Activated T-helper 1 cell treated with anti-CD3 and anti-CD28 coated beads, Interleukin-12 subunit alpha, Interleukin-12 subunit beta, Interleukin-2, Interleukin-4 antibody, amounts not matched to agents 30 ng/mL and 10 ng/mL and 1 ng/mL, durations not matched to agents 14 hours and 24 hours and 36 hours (primary cell): Measurements from ENCODE around the gene TRAPPC2B. TPM values are rescaled to one million over a fixed set of nuclear protein-coding genes. Genes with fewer than 3 reads are reported as not detected.
"Not testable (repeated sequence)": the region's sequence is repeated elsewhere in the genome, so short reads cannot be mapped to it uniquely, and the experiment has no call there.

Source experiments
- DNase-seq: peaks from one replicate; pipeline ENCODE4 v3.0.0; 2021; ENCODE audit warnings: low spot score
- H3K27ac Mint-ChIP-seq: one replicate; pipeline ENCODE4 v1.8.0; 2021; ENCODE audit warnings: mild to moderate bottlenecking, mixed read lengths
- H3K27me3 Mint-ChIP-seq: one replicate; pipeline ENCODE4 v1.8.0; 2022; ENCODE audit warnings: mild to moderate bottlenecking, moderate library complexity, mixed read lengths; ENCODE audit not compliant: insufficient read depth
- H3K36me3 Mint-ChIP-seq: one replicate; pipeline ENCODE4 v1.8.0; 2021; ENCODE audit warnings: low read depth, mixed read lengths
- H3K4me1 Mint-ChIP-seq: one replicate; pipeline ENCODE4 v1.8.0; 2021; ENCODE audit warnings: low read depth, mixed read lengths
- H3K4me3 Mint-ChIP-seq: one replicate; pipeline ENCODE4 v1.8.0; 2021; ENCODE audit warnings: mild to moderate bottlenecking, moderate library complexity, mixed read lengths
- H3K9me3 Mint-ChIP-seq: one replicate; pipeline ENCODE4 v1.8.0; 2021; ENCODE audit warnings: mixed read lengths
- intact Hi-C: fragments of 100-400 bp; cut with micrococcal nuclease; formaldehyde crosslinking; loops from one replicate; pipeline ENCODE4 v1.15.1; 2024
- total RNA-seq: library from RNA; stranded (reverse); gene quantifications from 2 replicates; pipeline ENCODE4 v1.2.3, GENCODE V29; 2022

TRAPPC2B gene
- total RNA-seq, 1 donor from 2014 or later = 3.8 TPM

DNA sequence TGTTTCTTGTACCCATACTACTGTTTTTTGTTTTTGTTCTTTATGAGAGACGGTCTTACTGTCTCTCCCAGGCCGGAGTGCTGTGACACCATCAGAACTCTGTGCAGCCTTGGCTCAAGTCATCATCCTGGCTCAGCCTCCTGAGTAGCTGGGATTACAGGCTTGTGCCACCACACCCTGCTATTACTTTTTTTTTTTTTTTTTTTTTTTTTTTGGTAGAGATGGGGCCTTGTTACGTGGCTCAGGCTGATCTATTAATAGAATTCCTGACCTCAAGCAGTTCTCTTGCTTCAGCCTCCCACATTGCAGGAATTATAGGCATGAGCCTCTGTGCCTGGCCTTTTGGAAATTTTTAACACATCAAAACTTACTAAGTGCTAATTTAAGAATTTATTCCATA lies 15.2 kb upstream of the TRAPPC2B start:
- peaks cover 26% of the 10 kb centered on the region for H3K9me3 Mint-ChIP-seq

DNA sequence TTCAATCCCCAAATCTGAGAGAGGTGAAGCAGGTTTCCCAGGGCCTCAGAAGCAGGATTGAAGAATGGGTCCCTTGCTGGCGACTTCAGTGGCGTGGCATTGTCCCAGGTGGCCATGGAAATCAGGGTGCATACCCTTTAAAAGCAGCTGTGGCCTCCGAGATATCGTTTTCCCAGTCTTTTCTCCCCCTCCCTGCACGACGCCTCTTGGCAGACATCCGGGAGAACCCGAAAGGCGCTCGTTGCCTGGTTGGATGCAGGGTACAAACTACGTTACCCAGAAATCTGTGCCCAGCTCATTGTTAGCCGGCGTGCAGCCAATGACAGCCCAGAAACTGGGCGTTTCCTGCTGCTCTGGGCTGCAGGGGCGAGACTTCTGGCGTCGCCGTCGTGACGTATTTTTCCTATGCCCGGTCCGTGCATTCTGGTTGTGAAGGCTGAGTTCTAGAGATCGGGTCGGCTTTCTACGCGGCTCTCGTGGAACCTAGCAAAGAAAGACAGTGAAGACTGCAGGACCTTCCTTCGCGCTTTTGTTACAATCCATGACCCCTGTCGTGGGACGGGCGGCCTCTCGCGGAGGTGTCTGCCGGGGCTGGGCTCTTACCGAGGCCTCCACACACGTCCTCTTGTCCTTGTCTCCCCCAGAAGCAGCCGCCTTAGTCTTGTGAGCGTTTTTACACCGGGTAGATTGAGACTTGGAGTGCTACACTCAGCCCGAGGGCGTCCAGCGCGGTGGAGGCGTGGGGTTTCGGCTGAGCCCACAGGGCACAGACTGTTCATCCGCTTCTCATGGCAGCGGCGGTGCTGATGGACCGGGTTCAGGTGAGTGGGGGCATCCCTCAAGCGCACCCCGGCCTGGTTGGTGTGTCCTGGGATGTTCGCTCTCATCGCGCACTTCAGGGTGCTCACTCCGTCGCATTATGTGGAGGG lies 12.2 kb upstream of the TRAPPC2B start, which contains the start of gene ZNF304:
TSS of gene ZNF304 (plus strand) at position 395 of the 929 bp plus-strand sequence. CDS start at position 789, 394 bp downstream.
- peak within 1 kb of the TSS; percentile 92 for H3K4me3 Mint-ChIP-seq
- peaks cover 29% of the 10 kb centered on the region for H3K4me1 Mint-ChIP-seq
- no peaks in the 10 kb centered on the region for H3K27me3 Mint-ChIP-seq
- peaks cover 50% of the 10 kb centered on the region for H3K9me3 Mint-ChIP-seq
- peak within 1 kb of the TSS; percentile 90 for H3K27ac Mint-ChIP-seq
- DNase-seq = peak; percentile 84
- intact Hi-C loops = loop anchor here (1.0 to 5.0 kb wide), 8 partner anchors 12 to 176 kb away; partner anchors contain the start of genes TRAPPC2B, ZNF17, ZNF460 and ZNF543
- peaks cover 50% of the 10 kb centered on the region for H3K36me3 Mint-ChIP-seq

More for the DNA sequence above, 15.2 kb upstream of the TRAPPC2B start:
- intact Hi-C loops = no loop called here
- Mint-ChIP-seq H3K4me3 (no peak overlapping the region), H3K27ac (no peak overlapping the region), H3K36me3 (peaks cover 21% of the 10 kb centered on the region), H3K27me3 (no peaks in the 10 kb centered on the region), H3K4me1 (peaks cover 23% of the 10 kb centered on the region)
- DNase-seq = no peak

DNA sequence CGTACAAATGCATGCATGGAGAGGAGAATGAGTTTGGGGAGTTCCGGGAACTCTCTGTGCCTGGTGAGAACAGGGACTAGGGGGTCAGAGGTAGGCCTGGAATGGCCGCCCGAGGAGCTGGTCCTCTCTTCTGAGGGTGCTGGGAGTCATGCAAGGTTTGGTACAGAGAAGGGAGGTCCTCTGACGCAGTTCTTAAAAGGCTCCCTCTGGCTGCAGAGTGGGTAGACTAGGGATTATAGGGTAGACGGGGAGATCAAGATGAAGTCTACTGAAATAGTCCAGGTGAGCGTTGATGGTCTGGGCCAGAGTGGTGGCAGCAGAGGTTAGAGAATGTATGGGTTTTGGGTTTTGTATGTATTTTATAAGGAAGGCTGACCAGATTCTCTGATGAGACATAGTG lies 11.5 kb upstream of the TRAPPC2B start:
- peak overlapping the region; percentile 92 for H3K4me3 Mint-ChIP-seq
- intact Hi-C loops = loop anchor here (1.0 to 5.0 kb wide), 8 partner anchors 11 to 175 kb away; partner anchors contain the start of genes TRAPPC2B, ZNF17, ZNF460 and ZNF543
- H3K36me3 Mint-ChIP-seq = peaks cover 57% of the 10 kb centered on the region

DNA sequence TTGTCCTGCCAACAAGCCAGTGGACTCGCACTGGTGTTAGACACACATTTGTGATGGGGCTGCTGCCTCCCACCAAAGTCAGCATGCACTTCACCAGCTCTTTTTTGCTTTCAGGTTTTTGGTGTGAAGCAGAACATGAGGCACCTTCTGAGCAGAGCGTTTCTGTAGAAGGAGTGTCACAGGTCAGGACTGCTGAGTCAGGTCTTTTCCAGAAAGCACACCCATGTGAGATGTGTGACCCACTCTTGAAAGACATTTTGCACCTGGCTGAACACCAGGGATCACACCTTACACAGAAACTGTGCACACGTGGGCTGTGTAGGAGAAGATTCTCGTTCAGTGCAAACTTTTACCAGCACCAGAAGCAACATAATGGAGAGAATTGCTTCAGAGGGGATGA lies 7.4 kb upstream of the TRAPPC2B start:
- Mint-ChIP-seq H3K27ac (no peak overlapping the region), H3K27me3 (no peaks in the 10 kb centered on the region), H3K4me3 (no peak overlapping the region)

More for the DNA sequence above, 11.5 kb upstream of the TRAPPC2B start:
- DNase-seq = no peak
- peaks cover 58% of the 10 kb centered on the region for H3K9me3 Mint-ChIP-seq
- peaks cover 29% of the 10 kb centered on the region for H3K4me1 Mint-ChIP-seq
- no peaks in the 10 kb centered on the region for H3K27me3 Mint-ChIP-seq
- peak overlapping the region; percentile 90 for H3K27ac Mint-ChIP-seq

DNA sequence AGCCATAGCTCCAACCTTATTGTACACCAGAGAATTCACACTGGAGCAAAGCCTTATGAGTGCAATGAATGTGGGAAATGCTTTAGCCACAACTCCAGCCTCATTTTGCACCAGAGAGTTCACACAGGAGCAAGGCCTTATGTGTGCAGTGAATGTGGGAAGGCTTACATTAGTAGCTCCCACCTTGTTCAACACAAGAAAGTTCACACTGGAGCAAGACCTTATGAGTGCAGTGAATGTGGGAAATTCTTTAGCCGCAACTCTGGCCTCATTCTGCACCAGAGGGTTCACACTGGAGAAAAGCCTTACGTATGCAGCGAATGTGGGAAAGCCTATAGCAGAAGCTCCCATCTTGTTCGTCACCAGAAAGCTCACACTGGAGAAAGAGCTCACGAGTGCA lies 5.9 kb upstream of the TRAPPC2B start:
- intact Hi-C loops = no loop called here
- peaks cover 13% of the 10 kb centered on the region for H3K4me1 Mint-ChIP-seq
- no peaks in the 10 kb centered on the region for H3K27me3 Mint-ChIP-seq
- no peak for DNase-seq
- no peak overlapping the region for H3K4me3 Mint-ChIP-seq
- no peak overlapping the region for H3K27ac Mint-ChIP-seq
- peaks cover 71% of the 10 kb centered on the region for H3K9me3 Mint-ChIP-seq
- H3K36me3 Mint-ChIP-seq = peaks cover 72% of the 10 kb centered on the region

More for the DNA sequence above, 7.4 kb upstream of the TRAPPC2B start:
- DNase-seq = no peak
- H3K9me3 Mint-ChIP-seq = peaks cover 75% of the 10 kb centered on the region
- H3K36me3 Mint-ChIP-seq = peaks cover 80% of the 10 kb centered on the region
- H3K4me1 Mint-ChIP-seq = peaks cover 27% of the 10 kb centered on the region
- intact Hi-C loops = no loop called here

DNA sequence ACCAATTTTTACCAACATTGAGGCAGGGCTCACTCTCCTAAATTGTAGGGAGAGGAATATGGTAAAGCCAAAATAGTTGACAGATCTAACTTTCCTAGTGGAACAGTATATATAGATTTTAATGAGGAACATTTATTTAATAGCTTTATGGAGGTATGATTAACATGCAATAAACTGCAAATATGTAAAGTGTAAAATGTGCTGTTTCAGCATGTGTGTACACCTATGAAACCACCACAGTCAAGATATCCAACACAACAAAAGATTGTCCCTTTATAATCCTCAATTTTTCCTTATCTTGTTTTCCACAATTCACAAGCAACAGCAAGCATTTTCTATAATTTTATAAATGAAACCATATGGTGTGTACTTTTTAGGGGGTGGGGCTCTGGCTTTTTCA lies 4.1 kb upstream of the TRAPPC2B start:
- DNase-seq = no peak
- H3K36me3 Mint-ChIP-seq = peaks cover 61% of the 10 kb centered on the region
- peaks cover 16% of the 10 kb centered on the region for H3K4me1 Mint-ChIP-seq
- H3K27me3 Mint-ChIP-seq = no peaks in the 10 kb centered on the region
- intact Hi-C loops = no loop called here
- no peak overlapping the region for H3K27ac Mint-ChIP-seq
- peaks cover 68% of the 10 kb centered on the region for H3K9me3 Mint-ChIP-seq
- H3K4me3 Mint-ChIP-seq = no peak overlapping the region

DNA sequence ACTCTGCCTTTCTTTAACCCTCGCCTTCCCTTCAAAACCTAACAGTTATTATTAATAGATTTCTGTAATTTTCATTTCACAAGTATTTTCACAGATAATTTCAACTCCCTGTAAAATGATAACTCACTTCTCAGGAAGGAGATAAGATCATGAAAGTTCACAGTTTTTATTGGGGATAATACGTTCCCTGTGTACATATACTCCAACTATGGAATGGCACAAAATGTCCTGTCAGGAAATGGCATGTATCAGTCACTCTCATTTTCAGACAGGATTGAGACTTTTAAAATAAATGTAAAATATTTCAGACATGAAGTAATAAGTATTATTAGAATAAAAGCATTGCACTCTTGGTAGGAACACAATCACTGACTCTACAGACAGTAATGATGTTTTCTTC lies 932 bp upstream of the TRAPPC2B start:
- Mint-ChIP-seq H3K4me3 (no peak overlapping the region), H3K27ac (peak overlapping the region; percentile 97), H3K36me3 (peaks cover 31% of the 10 kb centered on the region), H3K9me3 (peaks cover 49% of the 10 kb centered on the region), H3K4me1 (peaks cover 17% of the 10 kb centered on the region), H3K27me3 (no peaks in the 10 kb centered on the region)
- no peak for DNase-seq
- intact Hi-C loops = loop anchor here (2.0 kb wide), 1 partner anchor 114 kb away; the partner anchor contains the start of gene ZNF772

DNA sequence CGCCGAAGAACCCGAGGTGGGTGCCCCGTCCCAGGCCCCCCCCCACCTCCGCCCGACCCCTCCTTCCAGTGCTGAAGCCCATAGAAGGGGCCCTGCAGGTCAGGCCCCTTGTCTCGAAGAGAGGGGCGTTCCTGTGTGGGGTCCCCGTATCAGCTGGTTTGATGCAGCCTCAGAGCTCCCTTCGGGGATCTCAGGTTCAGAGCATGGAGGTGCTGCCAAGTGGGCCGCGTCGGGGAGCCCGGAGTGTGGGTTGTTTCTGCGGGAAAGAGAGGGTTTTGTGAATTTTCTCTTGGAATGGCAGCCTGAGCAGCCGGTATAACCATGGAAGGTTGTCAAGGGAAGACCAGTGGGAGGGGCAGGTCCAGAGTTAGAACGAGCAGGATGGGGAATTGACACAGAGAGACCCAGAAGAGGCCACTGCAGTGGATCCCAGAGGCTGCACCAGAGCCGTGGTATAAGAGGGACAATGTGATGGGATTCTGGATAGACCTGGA lies 384 bp downstream of the TRAPPC2B start:
- H3K4me1 Mint-ChIP-seq = peaks cover 17% of the 10 kb centered on the region
- peak overlapping the region; percentile 97 for H3K27ac Mint-ChIP-seq
- H3K9me3 Mint-ChIP-seq = peaks cover 50% of the 10 kb centered on the region
- H3K4me3 Mint-ChIP-seq = peak overlapping the region; percentile 89
- intact Hi-C loops = loop anchor here (1.0 to 2.0 kb wide), 16 partner anchors 12 to 820 kb away; partner anchors contain the start of genes ZNF17, ZNF211, ZNF264 and ZNF274
- no peak for DNase-seq
- H3K27me3 Mint-ChIP-seq = no peaks in the 10 kb centered on the region
- H3K36me3 Mint-ChIP-seq = peaks cover 25% of the 10 kb centered on the region

DNA sequence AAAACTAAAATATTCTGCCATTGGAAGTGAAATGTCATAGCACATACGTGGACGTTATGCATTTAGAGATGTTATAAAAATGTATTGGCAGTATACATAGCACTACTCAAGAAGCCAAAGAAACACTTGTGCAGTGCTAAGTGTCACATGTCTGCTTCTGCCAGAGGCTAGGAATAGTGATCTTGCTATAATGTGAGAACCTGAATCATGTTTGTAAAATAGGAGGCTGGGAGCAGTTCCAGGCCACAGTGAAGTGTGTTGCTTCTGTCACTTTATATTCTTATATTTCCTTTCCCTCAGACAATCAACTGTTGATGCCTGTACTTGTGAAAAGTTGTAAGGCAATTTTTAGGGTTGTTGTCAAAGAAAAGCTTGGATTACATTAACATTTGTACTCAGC lies 3.4 kb downstream of the TRAPPC2B start:
- DNase-seq = no peak
- Mint-ChIP-seq H3K27ac (no peak overlapping the region), H3K4me1 (peaks cover 17% of the 10 kb centered on the region), H3K27me3 (no peaks in the 10 kb centered on the region), H3K4me3 (no peak overlapping the region), H3K36me3 (peaks cover 28% of the 10 kb centered on the region), H3K9me3 (peaks cover 60% of the 10 kb centered on the region)
- intact Hi-C loops = no loop called here

DNA sequence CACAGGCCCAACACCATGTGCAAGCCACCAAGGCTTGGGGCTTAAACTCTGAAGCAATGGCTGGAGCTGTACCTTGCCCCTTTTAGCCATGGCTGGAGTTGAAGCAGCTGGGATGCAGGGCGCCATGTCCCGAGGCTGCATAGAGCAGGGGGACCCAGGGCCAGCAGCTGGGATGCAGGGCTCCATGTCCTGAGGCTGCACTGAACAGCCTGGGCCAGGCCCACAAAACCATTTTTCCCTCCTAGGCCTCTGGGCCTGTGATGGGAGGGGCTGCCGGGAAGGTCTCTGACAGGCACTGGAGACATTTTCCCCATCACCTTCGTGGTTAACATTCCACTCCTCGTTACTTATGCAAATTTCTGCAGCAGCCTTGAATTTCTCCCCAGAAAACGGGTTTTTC lies 10.8 kb downstream of the TRAPPC2B start:
- Mint-ChIP-seq H3K4me3 (no peak overlapping the region), H3K9me3 (peaks cover 69% of the 10 kb centered on the region)
- intact Hi-C loops = no loop called here

DNA sequence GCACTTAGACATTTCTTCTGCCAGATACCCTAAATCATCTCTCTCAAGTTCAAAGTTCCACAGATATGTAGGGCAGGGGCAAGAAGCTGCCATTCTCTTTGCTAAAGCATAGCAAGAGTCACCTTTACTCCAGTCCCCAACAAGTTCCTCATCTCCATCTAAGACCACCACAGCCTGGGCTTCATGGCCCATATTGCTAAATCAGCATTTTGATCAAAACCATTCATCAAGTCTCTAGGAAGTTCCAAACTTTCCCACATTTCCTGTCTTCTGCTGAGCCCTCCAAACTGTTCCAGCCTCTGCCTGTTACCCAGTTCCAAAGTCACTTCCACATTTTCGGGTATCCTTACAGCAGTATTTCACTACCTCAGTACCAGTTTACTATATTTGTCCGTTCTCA lies 11.3 kb downstream of the TRAPPC2B start:
- DNase-seq, H3K27ac Mint-ChIP-seq, H3K4me1 Mint-ChIP-seq, intact Hi-C loops, H3K27me3 Mint-ChIP-seq, H3K4me3 Mint-ChIP-seq: not testable (repeated sequence)
- Mint-ChIP-seq H3K36me3 (peaks cover 59% of the 10 kb centered on the region), H3K9me3 (peaks cover 70% of the 10 kb centered on the region)

More for the DNA sequence above, 10.8 kb downstream of the TRAPPC2B start:
- no peak for DNase-seq
- no peaks in the 10 kb centered on the region for H3K4me1 Mint-ChIP-seq
- H3K27me3 Mint-ChIP-seq = no peaks in the 10 kb centered on the region
- peaks cover 56% of the 10 kb centered on the region for H3K36me3 Mint-ChIP-seq
- H3K27ac Mint-ChIP-seq = no peak overlapping the region

DNA sequence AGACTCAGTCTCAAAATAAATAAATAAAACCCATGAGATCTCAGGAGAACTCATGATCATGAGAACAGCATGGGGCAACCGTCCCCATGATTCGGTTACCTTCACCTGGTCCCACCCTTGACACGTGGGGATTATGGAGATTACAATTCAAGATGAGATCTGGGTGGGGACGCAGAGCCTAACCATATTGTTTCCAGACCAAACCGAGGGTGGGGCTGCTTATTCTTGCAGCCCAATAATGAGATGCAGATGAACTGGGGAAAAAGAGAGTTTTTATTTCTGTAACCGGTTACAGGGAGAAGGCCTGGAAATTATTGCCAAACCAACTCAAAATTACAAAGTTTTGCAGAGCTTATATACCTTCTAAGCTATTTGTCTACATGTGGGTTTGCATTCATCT lies 12.8 kb downstream of the TRAPPC2B start:
- peaks cover 52% of the 10 kb centered on the region for H3K36me3 Mint-ChIP-seq
- peaks cover 71% of the 10 kb centered on the region for H3K9me3 Mint-ChIP-seq
- DNase-seq = no peak
- intact Hi-C loops = no loop called here
- no peak overlapping the region for H3K27ac Mint-ChIP-seq
- no peaks in the 10 kb centered on the region for H3K4me1 Mint-ChIP-seq
- H3K27me3 Mint-ChIP-seq = no peaks in the 10 kb centered on the region
- no peak overlapping the region for H3K4me3 Mint-ChIP-seq
